Posterior vena cava (tissue), 2 donors: ENCODE results near the gene OPN1MW2. TPM values are rescaled to one million over a fixed set of nuclear protein-coding genes. Genes with fewer than 3 reads are reported as not detected.
"Not testable (repeated sequence)": the region's sequence is repeated elsewhere in the genome, so short reads cannot be mapped to it uniquely, and the experiment has no call there.

ENCODE experiments used
- DNase-seq: peaks from one replicate; pipeline ENCODE4 v3.0.0-alpha.2; 2020; ENCODE audit warnings: low spot score
- intact Hi-C, 2 donors: fragments of 100-400 bp; cut with DNase I; formaldehyde crosslinking; loops; one replicate each; pipeline versions ENCODE4 v1.14.1 to v1.14.2; 2022 to 2023
- total RNA-seq, 2 donors: library from RNA; stranded (reverse); fragmentation: NEBNext Ultra II Directional; extraction: Animal tissue kit (Norgen Biotek cat#: 25700); gene quantifications; one replicate each; pipeline ENCODE4 v1.2.1, GENCODE V29; 2021
- donor health status: DM: yes; HTN: yes; CAD: no.
- donor health status: DM: yes; HTN: yes; CAD: no.

Gene OPN1MW2
- total RNA-seq, 2 donors from 2014 or later = not detected

DNA sequence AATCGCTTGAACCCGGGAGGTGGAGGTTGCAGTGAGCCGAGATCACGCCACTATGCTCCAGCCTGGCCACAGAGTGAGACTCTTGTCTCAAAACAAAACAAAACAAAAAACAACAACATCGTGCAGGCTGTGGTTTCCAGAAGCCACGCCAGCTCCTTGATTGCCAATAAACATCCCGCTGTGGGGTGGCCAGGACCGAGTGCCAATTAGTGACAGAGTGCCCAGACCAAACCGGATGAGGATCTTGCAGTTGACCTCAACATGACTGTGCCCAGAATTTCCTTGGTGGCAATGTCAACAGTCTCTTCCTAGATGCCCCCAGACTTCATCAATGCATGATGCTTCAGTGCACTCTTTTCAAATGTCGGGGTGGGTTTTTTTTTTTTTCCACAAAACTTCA is 39.2 kb downstream of the OPN1MW2 start:
- intact Hi-C loops, DNase-seq: not testable (repeated sequence)

DNA sequence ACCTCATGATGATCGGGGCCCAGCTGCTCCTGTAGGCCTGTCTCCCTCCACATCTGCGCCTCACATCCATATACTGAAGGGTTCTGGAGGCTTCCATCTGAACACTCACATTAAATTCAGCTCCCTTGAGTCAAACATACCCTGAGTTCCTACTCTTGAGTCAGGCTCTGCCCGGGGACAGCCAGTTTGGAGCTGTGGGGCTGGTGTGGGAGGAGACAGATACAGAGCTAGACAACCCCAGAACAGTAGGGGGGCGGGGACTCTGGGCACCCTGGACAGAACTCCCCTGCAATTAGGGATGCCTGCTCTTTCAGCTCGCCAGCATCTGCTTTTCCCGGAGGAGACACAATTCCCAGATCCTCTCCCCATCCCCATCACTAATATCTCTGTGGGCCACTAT is 43.5 kb downstream of the OPN1MW2 start:
- intact Hi-C loops, DNase-seq: not testable (repeated sequence)

DNA sequence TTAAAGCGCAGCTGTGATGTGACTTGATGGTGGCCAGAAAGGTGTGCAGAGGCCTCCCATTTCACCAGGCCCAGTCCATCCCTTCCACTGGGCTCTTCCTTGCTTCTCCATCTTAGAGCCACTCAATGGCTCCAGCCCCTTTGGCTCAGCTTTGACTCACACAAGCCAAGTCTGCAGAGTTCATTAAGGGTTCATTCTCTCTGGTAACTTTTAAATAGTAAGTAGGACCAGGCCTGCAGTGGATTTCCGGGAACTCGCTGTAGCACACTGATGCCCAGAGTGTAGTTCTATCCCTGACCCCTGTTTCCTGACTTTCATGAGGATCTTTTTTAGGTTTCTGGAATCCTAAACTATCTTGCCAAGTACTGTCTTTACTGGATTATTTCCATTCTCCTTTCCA is 49.7 kb downstream of the OPN1MW2 start:
- intact Hi-C loops = not testable (repeated sequence)

More for the DNA sequence above, 49.7 kb downstream of the OPN1MW2 start:
- DNase-seq = not testable (repeated sequence)

Other genes with a start within 250 kb of the OPN1MW2 start
- 10 to 100 TPM; 36.9 to 44.6 TPM for gene HCFC1, start 247.9 kb upstream of the OPN1MW2 start, total RNA-seq
- 1 to 10 TPM; 6.9 to 9.3 TPM for gene TMEM187, start 247.0 kb upstream of the OPN1MW2 start, total RNA-seq
- gene IRAK1, start 199.9 kb upstream of the OPN1MW2 start, total RNA-seq = 100 to 1,000 TPM in 1 of 2 donors, 10 to 100 TPM in 1; 88.2 to 114 TPM
- gene MECP2, start 122.0 kb upstream of the OPN1MW2 start, total RNA-seq = 10 to 100 TPM; 53.6 to 55.0 TPM
- gene OPN1LW, start 75.5 kb upstream of the OPN1MW2 start, total RNA-seq = not detected
- gene OPN1MW, start 37.2 kb upstream of the OPN1MW2 start, total RNA-seq = not detected
- not detected for gene OPN1MW3, start 37.8 kb downstream of the OPN1MW2 start, total RNA-seq
- gene TEX28, start 75.4 kb downstream of the OPN1MW2 start, total RNA-seq = not detected
- gene TKTL1, start 76.0 kb downstream of the OPN1MW2 start, total RNA-seq = under 1 TPM; 0.29 to 0.46 TPM
- gene FLNA, start 154.9 kb downstream of the OPN1MW2 start, total RNA-seq = 1,000 to 10,000 TPM; 5,571 to 6,731 TPM
- 10 to 100 TPM; 61.8 to 67.2 TPM for gene EMD, start 159.5 kb downstream of the OPN1MW2 start, total RNA-seq
- gene RPL10, start 178.6 kb downstream of the OPN1MW2 start, total RNA-seq = 1,000 to 10,000 TPM; 2,294 to 2,387 TPM
- gene DNASE1L1, start 189.5 kb downstream of the OPN1MW2 start, total RNA-seq = 10 to 100 TPM; 15.9 to 20.0 TPM
- gene TAFAZZIN, start 191.8 kb downstream of the OPN1MW2 start, total RNA-seq = 10 to 100 TPM; 25.3 to 28.1 TPM
- gene ATP6AP1, start 208.9 kb downstream of the OPN1MW2 start, total RNA-seq = 10 to 100 TPM; 43.8 to 59.9 TPM
- 100 to 1,000 TPM; 106 to 108 TPM for gene GDI1, start 217.4 kb downstream of the OPN1MW2 start, total RNA-seq
- 10 to 100 TPM; 52.7 to 63.3 TPM for gene FAM50A, start 224.4 kb downstream of the OPN1MW2 start, total RNA-seq
- 10 to 100 TPM; 23.7 to 31.1 TPM for gene PLXNA3, start 238.5 kb downstream of the OPN1MW2 start, total RNA-seq